WTC11 (cell line): Measurements from ENCODE around the gene ASIC3. TPM values are rescaled to one million over a fixed set of nuclear protein-coding genes. Genes with fewer than 3 reads are reported as not detected.
A peak's percentile ranks its signal among the peaks of the same experiment; 100 is the strongest.

Experiments
- ATAC-seq: fragments of 200-7000 bp; cut with Tn5 transposase; 2 replicates; pipeline ENCODE4 v1.10.0; 2021; ENCODE audit warnings: mild to moderate bottlenecking, moderate library complexity
- CTCF ChIA-PET: fragments of 300-600 bp; sonication (Branson Sonifier 250); formaldehyde crosslinking; loops from one replicate; lab custom pipeline; 2021; ENCODE audit warnings: antibody characterized with exemption; lab: Charles Lee
- POLR2A ChIA-PET: fragments of 350-600 bp; sonication (Branson Sonifier 250); formaldehyde crosslinking; loops from one replicate; lab custom pipeline; 2021; ENCODE audit warnings: antibody characterized with exemption; lab: Charles Lee
- DNase-seq: peaks from one replicate; pipeline ENCODE4 v3.0.0; 2021; ENCODE audit warnings: low spot score
- H3K27ac Mint-ChIP-seq: 2 replicates; pipeline ENCODE4 v1.8.0; 2021; ENCODE audit warnings: mixed read lengths
- H3K27me3 Mint-ChIP-seq: 2 replicates; pipeline ENCODE4 v1.8.0; 2021; ENCODE audit warnings: low read depth, mild to moderate bottlenecking, moderate library complexity, mixed read lengths
- H3K36me3 Mint-ChIP-seq: 2 replicates; pipeline ENCODE4 v1.8.0; 2021; ENCODE audit warnings: mixed read lengths
- H3K4me1 Mint-ChIP-seq: 2 replicates; pipeline ENCODE4 v1.8.0; 2022; ENCODE audit warnings: mixed read lengths
- H3K4me3 Mint-ChIP-seq: 2 replicates; pipeline ENCODE4 v1.8.0; 2021; ENCODE audit warnings: mild to moderate bottlenecking, moderate library complexity, mixed read lengths
- H3K9me3 Mint-ChIP-seq: 2 replicates; pipeline ENCODE4 v1.8.0; 2021; ENCODE audit warnings: mixed read lengths
- ARID4B ChIP-seq: sonication (generic); formaldehyde crosslinking; IDR thresholded peaks from 2 replicates; pipeline ENCODE4 v1.8.0; 2023; ENCODE audit warnings: missing genetic modification reagents, mild to moderate bottlenecking, borderline replicate concordance
- CDX4 ChIP-seq: fragments of 250-450 bp; sonication (Bioruptor Pico); IDR thresholded peaks from 2 replicates; pipeline ENCODE4 v1.9.0; 2021; ENCODE audit warnings: moderate library complexity, mild to moderate bottlenecking, inconsistent platforms, borderline replicate concordance
- EMX1 ChIP-seq: fragments of 250-450 bp; sonication (Bioruptor Pico); IDR thresholded peaks from 2 replicates; pipeline ENCODE4 v1.8.0; 2021; ENCODE audit warnings: mild to moderate bottlenecking
- ETV6 ChIP-seq: sonication (generic); formaldehyde crosslinking; IDR thresholded peaks from 2 replicates; pipeline ENCODE4 v1.8.1; 2022; ENCODE audit warnings: mild to moderate bottlenecking, missing genetic modification reagents
- FOXP1 ChIP-seq: sonication (generic); formaldehyde crosslinking; IDR thresholded peaks from 2 replicates; pipeline ENCODE4 v1.8.0; 2022; ENCODE audit warnings: missing genetic modification reagents, mild to moderate bottlenecking, moderate library complexity, borderline replicate concordance
- HMGXB4 ChIP-seq: sonication (generic); formaldehyde crosslinking; IDR thresholded peaks from 2 replicates; pipeline ENCODE4 v1.8.1; 2023; ENCODE audit warnings: mild to moderate bottlenecking, moderate library complexity, missing genetic modification reagents
- MAX ChIP-seq: sonication (generic); formaldehyde crosslinking; IDR thresholded peaks from 2 replicates; pipeline ENCODE4 v1.8.0; 2022; ENCODE audit warnings: mild to moderate bottlenecking, missing genetic modification reagents
- MXD4 ChIP-seq: fragments of 250-450 bp; sonication (Bioruptor Pico); IDR thresholded peaks from 2 replicates; pipeline ENCODE4 v1.8.0; 2021; ENCODE audit warnings: mild to moderate bottlenecking, moderate library complexity, borderline replicate concordance
- NFATC4 ChIP-seq: fragments of 250-450 bp; sonication (Bioruptor Pico); IDR thresholded peaks from 2 replicates; pipeline ENCODE4 v1.9.0; 2021; ENCODE audit warnings: mild to moderate bottlenecking
- NFYB ChIP-seq: sonication (generic); formaldehyde crosslinking; conservative IDR thresholded peaks from 2 replicates; pipeline ENCODE4 v1.8.0; 2022; ENCODE audit warnings: low read depth, missing genetic modification reagents
- NR2C2 ChIP-seq: sonication (generic); formaldehyde crosslinking; IDR thresholded peaks from 2 replicates; pipeline ENCODE4 v1.8.0; 2022; ENCODE audit warnings: mild to moderate bottlenecking, missing genetic modification reagents
- PRDM15 ChIP-seq: sonication (generic); formaldehyde crosslinking; IDR thresholded peaks from 2 replicates; pipeline ENCODE4 v1.8.0; 2022; ENCODE audit warnings: missing genetic modification reagents
- TEAD1 ChIP-seq: sonication (generic); formaldehyde crosslinking; IDR thresholded peaks from 2 replicates; pipeline ENCODE4 v1.8.0; 2022; ENCODE audit warnings: mild to moderate bottlenecking, missing genetic modification reagents
- ZBTB43 ChIP-seq: sonication (generic); formaldehyde crosslinking; IDR thresholded peaks from 2 replicates; pipeline ENCODE4 v1.8.1; 2023; ENCODE audit warnings: mild to moderate bottlenecking, missing genetic modification reagents
- ZNF532 ChIP-seq: fragments of 250-450 bp; sonication (Bioruptor Pico); IDR thresholded peaks from 2 replicates; pipeline ENCODE4 v1.9.0; 2021; ENCODE audit warnings: mild to moderate bottlenecking, borderline replicate concordance
- total RNA-seq: library from RNA; stranded (reverse); gene quantifications from 3 replicates; pipeline ENCODE4 v1.2.3, GENCODE V29; 2021

ASIC3 gene
- total RNA-seq, 1 experiment from 2014 or later = 5.5 TPM

- ATAC-seq = no peak
- H3K36me3 Mint-ChIP-seq = no peaks in the 10 kb centered on the region
- TF ChIP-seq TEAD1 (peak; percentile 46; the same call in 1 of the 2 replicates), ARID4B (no peak)
- ChIA-PET POLR2A (interaction anchor here (0.7 to 1.0 kb wide), 6 partner anchors 23 to 142 kb away, joined by 3 to 6 read pairs (median 4); no protein-coding TSS in a partner anchor), CTCF (interaction anchor here (0.6 to 2.1 kb wide), 17 partner anchors 8 to 142 kb away, joined by 3 to 19 read pairs (median 4); partner anchors contain the start of genes ABCB8 and ABCF2)
- no peak for DNase-seq
- peak overlapping the region; percentile 84 for H3K4me3 Mint-ChIP-seq
- H3K4me1 Mint-ChIP-seq = peaks cover 39% of the 10 kb centered on the region
- H3K27ac Mint-ChIP-seq = peak overlapping the region; percentile 67
- H3K9me3 Mint-ChIP-seq = no peaks in the 10 kb centered on the region
- peaks cover 18% of the 10 kb centered on the region for H3K27me3 Mint-ChIP-seq
Measured at GRCh38 chr7:151085329-151085690, 37.0 kb downstream of the ASIC3 start.

- ATAC-seq (peak; percentile 56), DNase-seq (peak; percentile 83)
- peaks cover 18% of the 10 kb centered on the region for H3K27me3 Mint-ChIP-seq
- ChIA-PET CTCF (interaction anchor here (0.6 to 2.1 kb wide), 16 partner anchors 9 to 141 kb away, joined by 3 to 19 read pairs (median 4); partner anchors contain the start of genes ABCB8 and ABCF2), POLR2A (interaction anchor here (0.7 to 1.0 kb wide), 6 partner anchors 23 to 142 kb away, joined by 3 to 6 read pairs (median 4); no protein-coding TSS in a partner anchor)
- peak within 1 kb of the TSS; percentile 67 for H3K27ac Mint-ChIP-seq
- H3K4me1 Mint-ChIP-seq = peaks cover 40% of the 10 kb centered on the region
- no peaks in the 10 kb centered on the region for H3K36me3 Mint-ChIP-seq
- peak within 1 kb of the TSS; percentile 84 for H3K4me3 Mint-ChIP-seq
- no peaks in the 10 kb centered on the region for H3K9me3 Mint-ChIP-seq
- TF ChIP-seq EMX1 (CRISPR knock-in tag) (no peak), MAX (CRISPR knock-in tag) (peak; percentile 66), FOXP1 (CRISPR knock-in tag) (0 out of 2 replicates have a peak, but pooled peaks have one; percentile 59), PRDM15 (CRISPR knock-in tag) (no peak), NFATC4 (CRISPR knock-in tag) (no peak), CDX4 (no peak), ZBTB43 (CRISPR knock-in tag) (peak; percentile 56; the same call in 1 of the 2 replicates), NFYB (CRISPR knock-in tag) (peak; percentile 44; the same call in 1 of the 2 replicates), HMGXB4 (CRISPR knock-in tag) (peak; percentile 66; the same call in 1 of the 2 replicates), ZNF532 (CRISPR knock-in tag) (no peak), ETV6 (CRISPR knock-in tag) (peak; percentile 59; the same call in 1 of the 2 replicates), NR2C2 (CRISPR knock-in tag) (no peak), MXD4 (CRISPR knock-in tag) (no peak)
Measured at GRCh38 chr7:151085691-151086620, 37.6 kb downstream of the ASIC3 start, which contains the start of gene AGAP3. Gene AGAP3 (plus strand): TSS chr7:151086475. CDS start chr7:151086742, 267 bp downstream.
